NB4 (cell line): ENCODE results near the gene RPS6KA5.

Experiments used
- DNase-seq: peaks from one replicate; pipeline ENCODE4 v3.0.0; 2010; ENCODE audit warnings: low read depth
- H3K4me3 ChIP-seq: one replicate; pipeline ENCODE4 v1.5.1; 2011; ENCODE audit warnings: mild to moderate bottlenecking, low read depth, low read length, moderate library complexity
- CTCF ChIP-seq: IDR thresholded peaks from one replicate; pipeline ENCODE4 v1.5.1; 2012; ENCODE audit warnings: low read depth, low read length
- MAX ChIP-seq: IDR thresholded peaks from 2 replicates; pipeline ENCODE4 v1.6.1; 2011; ENCODE audit warnings: low read depth, low read length
- MYC ChIP-seq: IDR thresholded peaks from 2 replicates; pipeline ENCODE4 v1.6.1; 2011; ENCODE audit warnings: low read depth, low read length
- POLR2A ChIP-seq: IDR thresholded peaks from 2 replicates; pipeline ENCODE4 v1.6.1; 2011; ENCODE audit warnings: mild to moderate bottlenecking; ENCODE audit not compliant: insufficient read length; ENCODE audit errors: extremely low read depth

Gene RPS6KA5

GRCh38 chr14:91010153-91010533, 50.3 kb downstream of the RPS6KA5 start:
- no peak overlapping the region for H3K4me3 ChIP-seq
- no peak for DNase-seq
- TF ChIP-seq MYC: no peak
- TF ChIP-seq CTCF: no peak
- TF ChIP-seq POLR2A: no peak
- TF ChIP-seq MAX: no peak

- no peak for TF ChIP-seq MAX
- TF ChIP-seq POLR2A: no peak
- no peak for TF ChIP-seq CTCF
- TF ChIP-seq MYC: no peak
- DNase-seq: peak; percentile 94
- H3K4me3 ChIP-seq: no peak overlapping the region
These were observed 50.8 kb downstream of the RPS6KA5 start for GRCh38 chr14:91009501-91010152.

- DNase-seq: peak; percentile 75
- TF ChIP-seq MAX: no peak
- TF ChIP-seq MYC: no peak
- no peak for TF ChIP-seq POLR2A
- no peak for TF ChIP-seq CTCF
- no peak overlapping the region for H3K4me3 ChIP-seq
These were observed 51.6 kb downstream of the RPS6KA5 start for GRCh38 chr14:91008759-91009409.

- no peak for TF ChIP-seq POLR2A
- TF ChIP-seq MAX: no peak
- TF ChIP-seq MYC: no peak
- no peak for TF ChIP-seq CTCF
- no peak overlapping the region for H3K4me3 ChIP-seq
- no peak for DNase-seq
These were observed 54.7 kb downstream of the RPS6KA5 start for GRCh38 chr14:91005716-91006115.

GRCh38 chr14:91004987-91005386, 55.5 kb downstream of the RPS6KA5 start:
- no peak for DNase-seq
- no peak overlapping the region for H3K4me3 ChIP-seq
- no peak for TF ChIP-seq MAX
- TF ChIP-seq POLR2A: no peak
- no peak for TF ChIP-seq CTCF
- TF ChIP-seq MYC: no peak
